GM18873 (cell line): ENCODE measurements around the gene USP22.
"Not testable (repeated sequence)": the region's sequence is repeated elsewhere in the genome, so short reads cannot be mapped to it uniquely, and the experiment has no call there.

Source experiments
- ATAC-seq: cut with Tn5 transposase; IDR thresholded peaks from one replicate; pipeline ENCODE4 v1.9.1; 2021; ENCODE audit warnings: mild to moderate bottlenecking, moderate library complexity, moderate number of reproducible peaks; ENCODE audit not compliant: unreplicated experiment, low FRiP score

The USP22 gene

GRCh38 chr17:20991276-20992037, 51.4 kb downstream of the USP22 start:
- no peak for ATAC-seq

- no peak for ATAC-seq
Measured at GRCh38 chr17:20989991-20990855, 52.6 kb downstream of the USP22 start.

DNA sequence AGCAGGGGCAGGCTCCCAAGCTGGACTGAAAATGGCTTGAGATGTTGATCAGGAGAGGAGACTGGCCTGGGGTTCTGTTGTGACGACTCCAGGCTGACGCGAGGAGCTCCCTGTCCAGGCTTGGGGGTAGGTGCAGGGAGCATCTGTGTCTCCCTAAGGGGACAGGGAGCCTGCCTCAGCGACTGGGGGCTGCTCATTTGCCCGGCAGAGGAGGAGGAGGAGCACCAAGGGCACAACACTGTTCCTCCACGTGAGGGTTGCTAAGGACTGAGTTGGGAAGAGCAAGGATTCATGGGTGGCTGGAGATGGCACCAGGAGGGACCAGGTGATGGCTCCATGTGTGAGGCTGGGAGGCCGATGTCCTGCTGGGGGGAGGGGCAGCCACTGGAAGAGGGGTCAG, 53.3 kb downstream of the USP22 start:
- no peak for ATAC-seq

GRCh38 chr17:20988896-20989295, 53.9 kb downstream of the USP22 start:
- no peak for ATAC-seq

GRCh38 chr17:20988001-20988636, 54.7 kb downstream of the USP22 start:
- ATAC-seq = no peak

DNA sequence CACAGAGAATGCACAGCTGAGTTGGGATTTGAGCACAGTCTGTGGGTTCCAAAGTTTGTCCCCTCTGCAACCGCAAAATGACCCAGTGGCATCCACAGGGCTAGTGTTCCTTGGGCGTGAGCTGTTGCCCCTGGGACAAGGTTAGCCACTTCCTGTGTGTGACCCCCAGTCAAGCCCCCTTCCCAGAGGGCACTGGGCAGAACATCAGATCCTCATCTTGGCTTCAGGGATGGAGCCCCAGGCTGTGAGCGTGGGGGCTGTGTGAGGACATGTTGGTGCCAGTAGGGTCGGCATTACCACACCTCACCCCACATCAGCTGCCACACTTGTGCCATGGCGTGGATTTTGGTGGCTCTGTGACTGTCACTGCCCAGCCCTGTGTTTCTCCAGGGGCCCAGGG, 55.3 kb downstream of the USP22 start:
- ATAC-seq = no peak

DNA sequence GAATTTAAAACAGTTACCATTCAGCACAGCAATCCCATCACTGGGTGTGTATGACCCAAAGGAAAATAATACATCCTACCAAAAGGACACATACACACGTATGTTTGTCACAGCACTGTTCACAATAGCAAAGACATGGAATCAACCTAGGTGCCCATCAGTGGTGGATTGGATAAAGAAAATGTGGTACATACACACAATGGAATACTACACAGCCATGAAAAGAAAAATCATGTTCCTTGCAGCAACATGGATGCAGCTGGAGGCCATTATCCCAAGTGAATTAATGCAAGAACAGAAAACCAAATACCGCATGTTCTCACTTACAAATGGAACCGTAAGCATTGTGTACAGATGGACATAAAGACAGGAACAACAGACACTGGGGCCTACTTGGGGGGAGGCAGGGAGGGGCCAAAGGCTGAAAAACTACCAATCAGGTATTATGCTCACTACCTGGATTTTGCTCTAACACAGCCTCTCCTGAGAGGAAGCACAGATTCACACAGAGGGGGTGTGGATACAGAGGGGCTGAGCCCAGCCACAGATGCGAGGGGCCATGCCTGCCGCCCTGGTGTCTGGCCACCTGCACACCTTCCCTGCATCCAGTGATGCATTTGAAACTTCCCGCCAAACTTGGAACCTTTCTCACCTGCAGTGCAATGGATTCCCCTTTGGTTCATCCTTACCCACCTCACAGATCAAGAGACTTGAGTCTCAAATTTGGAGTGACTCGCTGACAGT, 55.9 kb downstream of the USP22 start:
- no peak for ATAC-seq

DNA sequence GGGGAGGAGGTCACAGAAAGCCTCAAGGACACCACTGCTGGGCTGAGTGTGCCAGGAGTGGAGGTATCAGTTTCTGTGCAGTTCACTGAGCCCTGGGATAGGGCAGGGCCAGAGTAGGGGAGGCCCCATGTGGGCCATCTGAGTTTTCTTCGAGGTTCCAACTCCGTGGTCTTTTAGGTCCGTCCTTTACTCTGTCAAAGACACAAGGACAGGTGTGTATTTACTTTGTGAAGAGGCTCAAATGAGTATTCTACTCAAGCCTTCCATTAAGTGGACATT, 59.5 kb downstream of the USP22 start:
- ATAC-seq = no peak

GRCh38 chr17:20982589-20983358, 60.0 kb downstream of the USP22 start:
- no peak for ATAC-seq

DNA sequence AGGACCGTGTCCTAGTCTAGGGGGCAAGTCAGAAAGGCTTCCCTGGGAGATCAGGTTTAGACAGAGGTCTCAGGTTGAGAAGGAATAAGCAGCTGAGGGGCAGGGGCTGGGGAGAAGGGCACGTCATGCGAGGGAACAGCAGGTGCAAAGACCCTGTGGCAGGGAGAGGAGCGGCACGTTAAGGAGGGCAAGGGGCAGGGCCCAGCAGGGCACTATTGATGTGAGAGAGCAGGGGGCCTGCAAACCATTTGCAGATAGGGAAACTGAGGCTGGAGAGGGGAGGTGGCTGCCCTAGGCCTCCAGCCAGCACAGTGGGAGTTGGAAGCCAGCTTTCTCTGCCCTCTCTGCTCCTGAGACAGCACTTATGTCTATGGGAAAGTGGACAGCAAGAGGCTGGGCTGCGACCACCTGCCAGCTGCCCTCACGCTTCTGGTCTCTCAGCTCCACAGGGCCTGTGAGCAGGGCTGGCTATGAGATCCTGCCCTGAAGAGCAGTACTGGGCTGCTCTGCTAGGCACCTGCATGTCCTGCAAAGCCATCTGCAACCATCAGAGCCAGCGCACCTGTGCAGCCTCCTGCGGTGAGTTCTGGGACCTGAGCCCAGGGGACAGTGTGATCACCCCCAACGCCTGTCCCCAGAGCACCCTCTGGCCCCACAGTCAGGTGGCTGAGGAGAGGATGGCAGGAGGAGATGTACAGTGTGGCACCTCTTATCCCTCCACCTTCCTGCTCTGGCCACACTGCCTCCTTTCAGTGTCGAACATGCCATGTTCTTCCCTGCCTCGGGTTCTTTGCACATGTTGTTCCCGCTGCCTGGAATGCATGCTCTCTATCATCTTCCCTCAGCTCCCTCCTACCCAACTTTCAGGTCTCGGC, 61.5 kb downstream of the USP22 start:
- ATAC-seq = no peak

DNA sequence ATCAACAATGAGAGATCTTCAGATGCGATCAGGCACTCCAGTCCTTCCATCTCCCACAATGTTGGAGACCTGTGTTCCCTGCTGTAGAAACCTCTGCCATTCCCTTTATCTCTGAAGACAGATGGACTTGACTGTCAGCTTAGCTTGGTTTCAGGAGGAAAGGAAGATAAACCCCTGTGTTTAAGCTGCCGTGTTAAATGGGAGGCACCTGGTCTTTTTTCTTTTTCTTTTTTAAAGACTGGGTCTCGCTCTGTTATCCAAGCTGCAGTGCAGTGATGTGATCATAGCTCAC, 63.1 kb downstream of the USP22 start:
- no peak for ATAC-seq

- ATAC-seq = not testable (repeated sequence)
Measured at GRCh38 chr17:20979007-20979791, 63.6 kb downstream of the USP22 start.

DNA sequence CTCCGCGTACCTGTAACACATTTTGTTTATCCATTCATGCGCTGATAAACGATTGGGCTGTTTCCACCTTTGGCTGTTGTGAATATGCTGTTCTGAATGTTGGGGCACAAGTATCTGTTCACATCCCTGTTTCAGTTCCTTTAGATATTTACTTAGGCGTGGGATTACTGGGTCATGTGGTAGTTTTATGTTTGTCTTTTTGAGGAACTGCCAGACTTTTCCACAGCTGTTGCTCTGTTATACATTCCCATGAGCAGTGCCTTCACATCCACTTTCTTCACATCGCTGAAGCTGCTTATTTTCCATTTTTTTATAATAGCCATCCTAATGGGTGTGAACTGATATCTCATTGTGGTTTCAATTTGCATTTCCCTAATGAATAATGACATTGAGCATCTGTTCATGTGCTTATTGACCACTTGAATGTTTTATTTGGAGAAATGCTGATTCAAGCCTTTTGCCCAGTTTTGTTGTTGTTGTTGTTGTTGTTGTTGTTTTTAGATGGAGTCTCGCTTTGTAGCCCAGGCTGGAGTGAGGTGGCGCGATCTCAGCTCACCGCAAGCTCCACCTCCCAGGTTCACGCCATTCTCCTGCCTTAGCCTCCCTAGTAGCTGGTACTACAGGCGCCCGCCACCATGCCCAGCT, 65.1 kb downstream of the USP22 start:
- not testable (repeated sequence) for ATAC-seq

- ATAC-seq = no peak
Measured at GRCh38 chr17:20975566-20975965, 67.2 kb downstream of the USP22 start.

DNA sequence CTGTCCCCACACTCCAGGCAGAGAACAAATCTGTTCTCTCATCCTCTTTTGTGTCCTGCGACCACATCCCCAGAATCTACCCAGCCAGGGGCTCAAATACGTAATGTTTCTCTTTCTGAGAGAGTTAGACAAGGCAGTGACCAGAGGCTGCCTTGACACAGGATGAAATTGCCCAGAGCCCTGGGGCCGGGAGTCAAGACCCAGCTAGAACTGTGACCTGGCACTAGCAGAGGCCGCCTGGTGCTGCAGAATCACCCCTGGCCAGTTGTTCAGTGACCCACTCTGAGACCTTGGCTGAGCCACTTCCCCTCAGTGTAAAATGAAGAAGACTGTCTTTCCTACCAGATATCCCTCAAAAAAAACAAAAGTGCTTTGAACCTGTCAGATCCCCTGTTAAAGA, 72.5 kb downstream of the USP22 start:
- no peak for ATAC-seq

DNA sequence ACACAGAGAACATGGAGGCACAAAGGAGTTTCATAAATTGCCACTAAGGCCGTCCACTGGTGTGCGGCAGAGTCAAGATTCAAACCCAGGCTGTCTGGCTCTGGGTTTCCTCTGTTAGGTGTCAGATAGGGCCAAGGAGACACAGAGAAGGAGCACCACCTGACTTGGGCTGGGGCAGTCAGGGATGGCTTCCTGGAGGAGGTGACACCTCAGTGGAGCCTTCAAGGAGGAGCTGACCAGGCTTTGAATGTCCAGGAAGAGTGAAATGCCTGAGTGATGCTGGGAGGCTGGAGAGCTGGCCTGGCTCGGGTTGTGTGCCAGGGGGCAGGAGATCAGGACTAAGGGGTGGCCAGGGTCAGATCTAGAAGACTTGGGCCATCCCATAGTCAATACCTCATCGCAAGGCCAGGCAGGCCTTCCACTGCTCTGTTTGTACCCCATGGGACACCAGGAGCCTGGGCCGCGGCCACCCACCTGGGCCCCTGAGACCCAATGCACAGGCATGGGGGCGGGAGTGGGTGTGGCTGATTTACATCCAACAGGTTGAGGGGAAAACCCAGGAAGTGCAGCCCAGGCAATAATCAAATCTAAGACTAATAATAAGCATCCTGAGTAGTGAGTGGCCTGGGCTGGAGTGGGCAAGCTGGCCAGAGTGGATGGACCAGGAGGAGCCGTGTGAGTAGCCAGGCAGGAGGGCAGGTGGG, 73.7 kb downstream of the USP22 start:
- ATAC-seq = no peak

GRCh38 chr17:20967776-20968175, 75.0 kb downstream of the USP22 start:
- ATAC-seq = no peak
